Measurements from ENCODE around the gene SYTL5. TPM values are rescaled to one million over a fixed set of nuclear protein-coding genes. Genes with fewer than 3 reads are reported as not detected.

SYTL5 gene
- total RNA-seq, 1 experiment from 2014 or later, result 0.47 TPM

GRCh38 chrX:38163193-38163592 is 156.8 kb downstream of the SYTL5 start:
- CTCF ChIA-PET, result interaction anchor here (0.9 kb wide), 1 partner anchor 155 kb away, joined by 3 read pairs; no protein-coding TSS in a partner anchor
- Mint-ChIP-seq H3K27ac (ENCODE audit: unreplicated experiment) (no peak overlapping the region), H3K36me3 (ENCODE audit: insufficient read depth, unreplicated experiment) (no peaks in the 10 kb centered on the region), H3K27me3 (ENCODE audit: unreplicated experiment) (no peaks in the 10 kb centered on the region), H3K4me3 (ENCODE audit: low read depth, unreplicated experiment) (no peak overlapping the region), H3K9me3 (ENCODE audit: low read depth, unreplicated experiment) (no peaks in the 10 kb centered on the region), H3K4me1 (ENCODE audit: low read depth, unreplicated experiment) (no peaks in the 10 kb centered on the region)
- intact Hi-C loops (cut with micrococcal nuclease; ENCODE audit: unreplicated experiment), result loop anchor here (10.0 kb wide), 1 partner anchor 168 kb away; a partner anchor contains a TSS
- BruUV-seq (replicated peaks), result no TSS peak
- TF ChIP-seq CTCF (IDR thresholded peaks at IDR 0.05; ENCODE audit: unreplicated experiment), result no peak
- no peak for DNase-seq

- CTCF ChIA-PET, result no interaction called here
- Mint-ChIP-seq H3K27me3 (ENCODE audit: unreplicated experiment) (no peaks in the 10 kb centered on the region), H3K4me3 (ENCODE audit: low read depth, unreplicated experiment) (no peak overlapping the region), H3K4me1 (ENCODE audit: low read depth, unreplicated experiment) (no peaks in the 10 kb centered on the region), H3K36me3 (ENCODE audit: insufficient read depth, unreplicated experiment) (no peaks in the 10 kb centered on the region), H3K27ac (ENCODE audit: unreplicated experiment) (no peak overlapping the region), H3K9me3 (ENCODE audit: low read depth, unreplicated experiment) (no peaks in the 10 kb centered on the region)
- BruUV-seq (replicated peaks), result no TSS peak
- DNase-seq, result no peak
- no peak for TF ChIP-seq CTCF (IDR thresholded peaks at IDR 0.05; ENCODE audit: unreplicated experiment)
- intact Hi-C loops (cut with micrococcal nuclease; ENCODE audit: unreplicated experiment), result loop anchor here (10.0 kb wide), 1 partner anchor 170 kb away; a partner anchor contains a TSS
Measured at GRCh38 chrX:38165023-38165422, 158.7 kb downstream of the SYTL5 start.

GRCh38 chrX:38166478-38167083 is 160.2 kb downstream of the SYTL5 start:
- TF ChIP-seq CTCF (IDR thresholded peaks at IDR 0.05; ENCODE audit: unreplicated experiment), result peak; percentile 33
- DNase-seq, result peak; percentile 35
- Mint-ChIP-seq H3K36me3 (ENCODE audit: insufficient read depth, unreplicated experiment) (no peaks in the 10 kb centered on the region), H3K27me3 (ENCODE audit: unreplicated experiment) (no peaks in the 10 kb centered on the region), H3K27ac (ENCODE audit: unreplicated experiment) (no peak overlapping the region), H3K4me3 (ENCODE audit: low read depth, unreplicated experiment) (no peak overlapping the region), H3K4me1 (ENCODE audit: low read depth, unreplicated experiment) (no peaks in the 10 kb centered on the region), H3K9me3 (ENCODE audit: low read depth, unreplicated experiment) (no peaks in the 10 kb centered on the region)
- CTCF ChIA-PET, result interaction anchor here (0.9 to 1.6 kb wide), 4 partner anchors 117 to 254 kb away, joined by 3 to 4 read pairs (median 3); no protein-coding TSS in a partner anchor
- intact Hi-C loops (cut with micrococcal nuclease; ENCODE audit: unreplicated experiment), result loop anchor here (1.0 to 10.0 kb wide), 2 partner anchors 172 to 240 kb away; a partner anchor contains a TSS
- BruUV-seq (replicated peaks), result no TSS peak

GRCh38 chrX:38170556-38170955 is 164.2 kb downstream of the SYTL5 start:
- CTCF ChIA-PET, result no interaction called here
- intact Hi-C loops (cut with micrococcal nuclease; ENCODE audit: unreplicated experiment), result loop anchor here (10.0 kb wide), 1 partner anchor 346 kb away; no protein-coding TSS in a partner anchor
- DNase-seq, result no peak
- no TSS peak for BruUV-seq (replicated peaks)
- TF ChIP-seq CTCF (IDR thresholded peaks at IDR 0.05; ENCODE audit: unreplicated experiment), result no peak
- Mint-ChIP-seq H3K27ac (ENCODE audit: unreplicated experiment) (no peak overlapping the region), H3K36me3 (ENCODE audit: insufficient read depth, unreplicated experiment) (no peaks in the 10 kb centered on the region), H3K9me3 (ENCODE audit: low read depth, unreplicated experiment) (no peaks in the 10 kb centered on the region), H3K27me3 (ENCODE audit: unreplicated experiment) (no peaks in the 10 kb centered on the region), H3K4me1 (ENCODE audit: low read depth, unreplicated experiment) (no peaks in the 10 kb centered on the region), H3K4me3 (ENCODE audit: low read depth, unreplicated experiment) (no peak overlapping the region)

All from Calu3 (cell line).